Panc1 (cell line): ENCODE data around the gene SLC38A10. TPM values are rescaled to one million over a fixed set of nuclear protein-coding genes. Genes with fewer than 3 reads are reported as not detected.

Source experiments
- ATAC-seq: fragments of 200-7000 bp; cut with Tn5 transposase; 2 replicates; pipeline ENCODE4 v1.9.1; 2020; ENCODE audit warnings: mild to moderate bottlenecking, moderate library complexity
- BruUV-seq: library from RNA; stranded (reverse); fragments of 400-500 nt; replicated peaks from 2 replicates; lab custom pipeline; 2021; lab: Mats Ljungman, UMichigan
- CTCF ChIA-PET: fragments of 300-600 bp; sonication (Branson Sonifier 250); formaldehyde crosslinking; loops from one replicate; lab custom pipeline; 2022; ENCODE audit warnings: antibody characterized with exemption; lab: Charles Lee
- POLR2A ChIA-PET: fragments of 300-600 bp; sonication (Branson Sonifier 250); formaldehyde crosslinking; loops from one replicate; lab custom pipeline; 2022; ENCODE audit warnings: antibody characterized with exemption; lab: Charles Lee
- DNase-seq: peaks from one replicate; pipeline ENCODE4 v3.0.0-alpha.2; 2010; ENCODE audit warnings: low read depth, low spot score
- H3K27ac ChIP-seq: 2 replicates; pipeline ENCODE4 v1.5.1; 2011; ENCODE audit warnings: mild to moderate bottlenecking, low read length, inconsistent platforms
- H3K27me3 ChIP-seq: fragments of 200-500 bp; sonication (Bioruptor generic); 2 replicates; pipeline ENCODE4 v1.6.0; 2014; ENCODE audit warnings: low read length, inconsistent platforms; ENCODE audit not compliant: control insufficient read depth, insufficient read depth
- H3K36me3 ChIP-seq: fragments of 200-500 bp; sonication (Bioruptor generic); 2 replicates; pipeline ENCODE4 v1.5.1; 2014; ENCODE audit warnings: inconsistent platforms, mild to moderate bottlenecking, low read length, moderate library complexity; ENCODE audit not compliant: control insufficient read depth, insufficient read depth
- H3K4me1 ChIP-seq: 2 replicates; pipeline ENCODE4 v1.5.1; 2011; ENCODE audit warnings: inconsistent platforms, mild to moderate bottlenecking, low read length, moderate library complexity; ENCODE audit not compliant: control insufficient read depth, insufficient read depth
- H3K4me3 ChIP-seq, 2 experiments: 2 replicates each; pipeline ENCODE4 v1.5.1; 2011 to 2012; ENCODE audit warnings: low read depth in 2 of 2, low read length in 2 of 2, mild to moderate bottlenecking in 2 of 2, inconsistent platforms in 1 of 2, moderate library complexity in 1 of 2
- H3K9me3 ChIP-seq: fragments of 200-500 bp; sonication (Bioruptor generic); 2 replicates; pipeline ENCODE4 v1.5.1; 2014; ENCODE audit warnings: low read depth, mild to moderate bottlenecking, inconsistent platforms, low read length, moderate library complexity; ENCODE audit not compliant: control insufficient read depth, insufficient read depth
- POLR2AphosphoS5 ChIP-seq: IDR thresholded peaks from 2 replicates; pipeline ENCODE4 v1.6.1; 2012; ENCODE audit warnings: mild to moderate bottlenecking, low read depth, low read length, moderate library complexity
- SIN3A ChIP-seq: IDR thresholded peaks from 2 replicates; pipeline ENCODE4 v1.6.1; 2012; ENCODE audit warnings: low read depth, mild to moderate bottlenecking, low read length, moderate library complexity, borderline replicate concordance; ENCODE audit not compliant: insufficient read depth
- TCF7L2 ChIP-seq: IDR thresholded peaks from 2 replicates; pipeline ENCODE4 v1.6.1; 2011; ENCODE audit warnings: mild to moderate bottlenecking, low read depth, low read length, inconsistent platforms
- in situ Hi-C: cut with HindIII; loops from 2 replicates; pipeline ENCODE4 v1.10.0; 2016; ENCODE audit warnings: low sequenced_read_pairs, low pct_unique_long_range_greater_than_20kb
- intact Hi-C: fragments of 100-400 bp; cut with micrococcal nuclease; formaldehyde crosslinking; loops from one replicate; pipeline ENCODE4 v1.10.0; 2022; ENCODE audit not compliant: unreplicated experiment
- total RNA-seq: library from RNA; stranded (reverse); gene quantifications from one replicate; pipeline ENCODE4 v1.2.1, GENCODE V29; 2021; ENCODE audit not compliant: unreplicated experiment
- TF ChIP-seq, protein P1 (sequence below), 2 experiments: IDR thresholded peaks; 2 replicates each; pipeline ENCODE4 v1.6.1; 2011 to 2012; ENCODE audit warnings: low read depth in 2 of 2, control low read depth in 1 of 2, low read length in 1 of 2, mild to moderate bottlenecking in 1 of 2, moderate library complexity in 1 of 2; ENCODE audit not compliant: insufficient read depth in 1 of 2
- TF ChIP-seq, protein P2 (sequence below): fragments of 450-650 bp; IDR thresholded peaks from 2 replicates; pipeline ENCODE4 v1.5.1; 2017; ENCODE audit warnings: mild to moderate bottlenecking

The SLC38A10 gene
- total RNA-seq, 1 experiment from 2014 or later, result 188 TPM

DNA sequence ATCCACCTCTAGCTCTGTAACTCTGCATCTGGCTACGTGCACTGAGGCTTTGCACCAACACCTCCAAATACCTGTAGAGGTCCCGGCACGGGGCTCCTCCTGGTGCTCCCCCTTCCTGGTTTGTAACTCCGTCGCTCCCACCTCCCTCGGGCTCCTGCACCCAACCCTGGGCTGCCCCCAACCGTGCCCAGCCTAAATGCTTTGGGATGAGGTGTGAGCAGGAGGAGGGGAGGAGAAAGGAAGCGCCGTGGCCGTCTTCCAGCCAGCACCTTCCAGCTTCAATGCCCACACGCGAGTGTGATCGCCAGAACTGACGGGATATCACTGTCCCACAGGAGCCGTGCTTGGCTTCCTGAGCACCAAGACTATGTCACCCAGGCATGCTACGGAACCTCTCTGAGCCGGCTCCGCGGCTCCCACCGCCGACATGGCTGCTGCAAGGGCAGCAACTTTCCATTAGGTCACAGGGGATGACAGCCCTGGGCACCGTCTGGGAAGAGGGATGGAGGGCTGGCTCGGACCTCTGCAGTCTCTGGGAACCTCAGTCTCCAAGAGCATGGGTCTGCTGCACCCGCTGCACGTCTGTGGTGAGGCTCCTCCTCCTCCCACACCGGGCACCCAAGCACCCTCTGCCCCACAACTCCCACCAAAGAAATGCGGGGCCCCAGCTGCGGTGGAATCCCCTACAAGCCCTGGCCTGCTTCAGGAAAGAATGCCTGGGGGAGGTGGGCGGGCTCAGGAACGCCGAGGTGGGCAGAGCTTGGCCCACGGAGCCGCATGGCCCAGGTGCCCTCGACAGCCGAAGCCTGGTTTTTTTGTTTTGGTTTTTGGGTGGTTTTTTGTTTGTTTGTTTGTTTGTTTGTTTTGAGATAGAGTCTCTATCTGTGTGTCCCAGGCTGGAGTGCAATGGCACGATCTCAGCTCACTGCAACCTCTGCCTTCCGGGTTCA is 6.4 kb upstream of the SLC38A10 start:
- ATAC-seq, result no peak
- Histone ChIP-seq H3K4me3 (no peak overlapping the region), H3K27ac (no peak overlapping the region), H3K27me3 (no peaks in the 10 kb centered on the region), H3K4me1 (peaks cover 11% of the 10 kb centered on the region), H3K9me3 (no peaks in the 10 kb centered on the region), H3K36me3 (no peaks in the 10 kb centered on the region)
- intact Hi-C loops (no loop called here), in situ Hi-C loops (no loop called here)
- ChIA-PET CTCF (no interaction called here), POLR2A (no interaction called here)
- no peak for DNase-seq
- no TSS peak for BruUV-seq
- TF ChIP-seq, protein P1, sequence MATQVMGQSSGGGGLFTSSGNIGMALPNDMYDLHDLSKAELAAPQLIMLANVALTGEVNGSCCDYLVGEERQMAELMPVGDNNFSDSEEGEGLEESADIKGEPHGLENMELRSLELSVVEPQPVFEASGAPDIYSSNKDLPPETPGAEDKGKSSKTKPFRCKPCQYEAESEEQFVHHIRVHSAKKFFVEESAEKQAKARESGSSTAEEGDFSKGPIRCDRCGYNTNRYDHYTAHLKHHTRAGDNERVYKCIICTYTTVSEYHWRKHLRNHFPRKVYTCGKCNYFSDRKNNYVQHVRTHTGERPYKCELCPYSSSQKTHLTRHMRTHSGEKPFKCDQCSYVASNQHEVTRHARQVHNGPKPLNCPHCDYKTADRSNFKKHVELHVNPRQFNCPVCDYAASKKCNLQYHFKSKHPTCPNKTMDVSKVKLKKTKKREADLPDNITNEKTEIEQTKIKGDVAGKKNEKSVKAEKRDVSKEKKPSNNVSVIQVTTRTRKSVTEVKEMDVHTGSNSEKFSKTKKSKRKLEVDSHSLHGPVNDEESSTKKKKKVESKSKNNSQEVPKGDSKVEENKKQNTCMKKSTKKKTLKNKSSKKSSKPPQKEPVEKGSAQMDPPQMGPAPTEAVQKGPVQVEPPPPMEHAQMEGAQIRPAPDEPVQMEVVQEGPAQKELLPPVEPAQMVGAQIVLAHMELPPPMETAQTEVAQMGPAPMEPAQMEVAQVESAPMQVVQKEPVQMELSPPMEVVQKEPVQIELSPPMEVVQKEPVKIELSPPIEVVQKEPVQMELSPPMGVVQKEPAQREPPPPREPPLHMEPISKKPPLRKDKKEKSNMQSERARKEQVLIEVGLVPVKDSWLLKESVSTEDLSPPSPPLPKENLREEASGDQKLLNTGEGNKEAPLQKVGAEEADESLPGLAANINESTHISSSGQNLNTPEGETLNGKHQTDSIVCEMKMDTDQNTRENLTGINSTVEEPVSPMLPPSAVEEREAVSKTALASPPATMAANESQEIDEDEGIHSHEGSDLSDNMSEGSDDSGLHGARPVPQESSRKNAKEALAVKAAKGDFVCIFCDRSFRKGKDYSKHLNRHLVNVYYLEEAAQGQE (IDR thresholded peaks at IDR 0.05; ENCODE audit: insufficient read depth in 1 of 2, low read depth in 2 of 2, low read length in 1 of 2), result no peak
- no peak for TF ChIP-seq SIN3A
- TF ChIP-seq, protein P2, sequence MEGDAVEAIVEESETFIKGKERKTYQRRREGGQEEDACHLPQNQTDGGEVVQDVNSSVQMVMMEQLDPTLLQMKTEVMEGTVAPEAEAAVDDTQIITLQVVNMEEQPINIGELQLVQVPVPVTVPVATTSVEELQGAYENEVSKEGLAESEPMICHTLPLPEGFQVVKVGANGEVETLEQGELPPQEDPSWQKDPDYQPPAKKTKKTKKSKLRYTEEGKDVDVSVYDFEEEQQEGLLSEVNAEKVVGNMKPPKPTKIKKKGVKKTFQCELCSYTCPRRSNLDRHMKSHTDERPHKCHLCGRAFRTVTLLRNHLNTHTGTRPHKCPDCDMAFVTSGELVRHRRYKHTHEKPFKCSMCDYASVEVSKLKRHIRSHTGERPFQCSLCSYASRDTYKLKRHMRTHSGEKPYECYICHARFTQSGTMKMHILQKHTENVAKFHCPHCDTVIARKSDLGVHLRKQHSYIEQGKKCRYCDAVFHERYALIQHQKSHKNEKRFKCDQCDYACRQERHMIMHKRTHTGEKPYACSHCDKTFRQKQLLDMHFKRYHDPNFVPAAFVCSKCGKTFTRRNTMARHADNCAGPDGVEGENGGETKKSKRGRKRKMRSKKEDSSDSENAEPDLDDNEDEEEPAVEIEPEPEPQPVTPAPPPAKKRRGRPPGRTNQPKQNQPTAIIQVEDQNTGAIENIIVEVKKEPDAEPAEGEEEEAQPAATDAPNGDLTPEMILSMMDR, result no peak
- no peak for TF ChIP-seq TCF7L2
- TF ChIP-seq POLR2AphosphoS5, result no peak

DNA sequence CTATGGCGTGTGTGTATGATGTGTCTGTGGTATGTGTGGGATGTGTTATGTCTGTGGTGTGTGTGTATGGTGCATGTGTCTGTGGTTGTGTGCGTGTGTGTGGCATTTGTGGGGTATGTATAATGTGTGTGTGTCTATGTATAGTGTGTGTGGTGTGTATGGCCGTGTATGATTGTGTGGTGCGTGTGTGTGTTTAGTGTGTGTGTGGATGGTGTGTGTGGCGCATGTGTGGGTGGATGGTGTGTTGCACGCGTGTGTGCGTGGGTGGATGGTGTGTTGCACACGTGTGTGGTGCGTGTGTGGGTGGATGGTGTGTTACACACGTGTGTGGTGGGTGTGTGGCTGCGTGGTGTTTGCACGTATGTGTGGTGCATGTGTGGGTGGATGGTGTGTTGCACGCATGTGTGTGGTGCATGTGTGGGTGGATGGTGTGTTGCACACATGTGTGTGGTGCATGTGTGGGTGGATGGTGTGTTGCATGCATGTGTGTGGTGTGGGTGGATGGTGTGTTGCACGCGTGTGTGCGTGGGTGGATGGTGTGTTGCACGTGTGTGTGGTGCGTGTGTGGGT is 5.6 kb upstream of the SLC38A10 start:
- no peaks in the 10 kb centered on the region for H3K27me3 ChIP-seq
- intact Hi-C loops, result no loop called here
- H3K36me3 ChIP-seq, result no peaks in the 10 kb centered on the region
- H3K9me3 ChIP-seq, result no peaks in the 10 kb centered on the region
- no peak for DNase-seq
- in situ Hi-C loops, result no loop called here
- no peak overlapping the region for H3K27ac ChIP-seq
- H3K4me1 ChIP-seq, result peaks cover 18% of the 10 kb centered on the region
- BruUV-seq, result no TSS peak
- ChIA-PET POLR2A (no interaction called here), CTCF (no interaction called here)
- TF ChIP-seq, protein P2, result no peak
- TF ChIP-seq, protein P1 (IDR thresholded peaks at IDR 0.05; ENCODE audit: insufficient read depth in 1 of 2, low read depth in 2 of 2, low read length in 1 of 2), result no peak
- TF ChIP-seq TCF7L2 (no peak), POLR2AphosphoS5 (no peak), SIN3A (no peak)
- no peak for ATAC-seq
- H3K4me3 ChIP-seq, result no peak overlapping the region
